K562 (cell line): ENCODE results near the gene TPI1. TPM values are rescaled to one million over a fixed set of nuclear protein-coding genes. Genes with fewer than 3 reads are reported as not detected.

Experiments used
- ATAC-seq: fragments of 200-7000 bp; cut with Tn5 transposase; 3 replicates; pipeline ENCODE4 v1.9.1; 2020; ENCODE audit warnings: moderate library complexity
- BruUV-seq: library from RNA; stranded (reverse); fragments of 400-500 nt; replicated peaks from 2 replicates; lab custom pipeline; 2021; lab: Mats Ljungman, UMichigan
- CTCF ChIA-PET: fragments of 300-600 bp; formaldehyde crosslinking; extraction: SDS; loops from one replicate; lab custom pipeline; 2021; ENCODE audit warnings: low intra/inter-chr PET ratio; lab: Yijun Ruan, JAX
- POLR2A ChIA-PET: fragments of 300-600, 350-650 bp; sonication (Branson Sonifier 250); formaldehyde crosslinking; extraction: SDS; loops from one replicate; lab custom pipeline; 2021; ENCODE audit warnings: antibody characterized with exemption, inconsistent platforms; lab: Yijun Ruan, JAX
- DNase-seq, 4 experiments: peaks; one replicate each; pipeline versions ENCODE4 v3.0.0 to v3.0.0-alpha.2; 2011 to 2018; ENCODE audit warnings: low spot score in 3 of 4, mixed read lengths in 3 of 4; ENCODE audit errors: extremely low read depth in 1 of 4
- FAIRE-seq: peaks from 2 replicates; lab custom pipeline; 2011; peaks lifted over from hg19 to GRCh38; lab: Jason Lieb, UNC
- H2AFZ ChIP-seq: 2 replicates; pipeline ENCODE4 v1.6.0; 2011; ENCODE audit warnings: low read depth, low read length, control low read depth, inconsistent platforms
- H3K27ac ChIP-seq: fragments of 200-600 bp; 3 replicates; pipeline ENCODE4 v1.8.0; 2011; ENCODE audit warnings: low read depth, mild to moderate bottlenecking, control low read depth, inconsistent platforms, low read length, moderate library complexity, mixed read lengths; ENCODE audit errors: extremely low read depth
- H3K27me3 ChIP-seq, 2 experiments: fragments of 300-600 bp in 1 of 2; 2 replicates in 1 of 2; 3 replicates in 1 of 2; pipeline versions ENCODE4 v1.6.0 to v1.8.0; 2011; ENCODE audit warnings: inconsistent platforms in 2 of 2, low read length in 2 of 2, mild to moderate bottlenecking in 1 of 2, mixed read lengths in 1 of 2, moderate library complexity in 1 of 2; ENCODE audit not compliant: control insufficient read depth in 2 of 2, insufficient read depth in 2 of 2
- H3K36me3 ChIP-seq: fragments of 300-600 bp; 3 replicates; pipeline ENCODE4 v1.8.0; 2011; ENCODE audit warnings: mild to moderate bottlenecking, low read length, inconsistent platforms; ENCODE audit not compliant: control insufficient read depth, insufficient read depth
- H3K4me1 ChIP-seq, 2 experiments: fragments of 200-600 bp in 1 of 2; replicated peaks in 1 of 2; 2 replicates in 1 of 2; 3 replicates in 1 of 2; pipeline versions ENCODE4 v1.5.1 to v1.8.0; 2011; ENCODE audit warnings: inconsistent platforms in 2 of 2, low read length in 2 of 2, mild to moderate bottlenecking in 1 of 2, mixed read lengths in 1 of 2, moderate library complexity in 1 of 2; ENCODE audit not compliant: control insufficient read depth in 2 of 2, insufficient read depth in 2 of 2
- H3K4me2 ChIP-seq: 2 replicates; pipeline ENCODE4 v1.6.1; 2011; ENCODE audit warnings: low read length, control low read depth, inconsistent platforms, mixed read lengths; ENCODE audit not compliant: insufficient read depth
- H3K4me3 ChIP-seq: fragments of 200-600 bp; sonication (generic), shearing (Covaris generic); 2 replicates; pipeline ENCODE4 v1.5.1; 2016; ENCODE audit warnings: control low read depth, inconsistent platforms
- H3K79me2 ChIP-seq: fragments of 200-600 bp; 3 replicates; pipeline ENCODE4 v1.8.0; 2011; ENCODE audit warnings: low read length, inconsistent platforms; ENCODE audit not compliant: control insufficient read depth, insufficient read depth
- H3K9ac ChIP-seq, 2 experiments: 2 replicates each; pipeline versions ENCODE4 v1.6.0 to v1.6.1; 2011; ENCODE audit warnings: low read depth in 2 of 2, low read length in 2 of 2, control low read depth in 1 of 2, inconsistent platforms in 1 of 2, mild to moderate bottlenecking in 1 of 2, mixed read lengths in 1 of 2; ENCODE audit not compliant: insufficient read depth in 1 of 2
- H3K9me1 ChIP-seq: one replicate; pipeline ENCODE4 v1.6.0; 2011; ENCODE audit warnings: inconsistent platforms, mild to moderate bottlenecking, low read length, moderate library complexity; ENCODE audit not compliant: control insufficient read depth, insufficient read depth
- H3K9me3 ChIP-seq: replicated peaks from 2 replicates; pipeline ENCODE4 v1.5.1; 2011; ENCODE audit warnings: low read depth, low read length, inconsistent platforms; ENCODE audit not compliant: control insufficient read depth, insufficient read depth
- H4K20me1 ChIP-seq: replicated peaks from 2 replicates; pipeline ENCODE4 v1.6.1; 2011; ENCODE audit warnings: low read length, inconsistent platforms, mixed read lengths; ENCODE audit not compliant: control insufficient read depth, insufficient read depth
- BCLAF1 ChIP-seq, 2 experiments: fragments of 450-650 bp in 1 of 2; IDR thresholded peaks; 2 replicates each; pipeline ENCODE4 v1.6.1; 2011 to 2017; ENCODE audit warnings: low read depth in 2 of 2, antibody characterized with exemption in 1 of 2, borderline replicate concordance in 1 of 2, low read length in 1 of 2, mild to moderate bottlenecking in 1 of 2, mixed read lengths in 1 of 2; ENCODE audit not compliant: control insufficient read depth in 1 of 2
- CEBPG ChIP-seq, 3 experiments: fragments of 200-800 bp in 1 of 3; sonication (Bioruptor generic) in 1 of 3; sonication (generic) in 1 of 3; formaldehyde crosslinking in 1 of 3; IDR thresholded peaks in 2 of 3; conservative IDR thresholded peaks in 1 of 3; 2 replicates each; pipeline versions ENCODE4 v1.6.1 to v1.8.0; 2016 to 2022; ENCODE audit warnings: missing compliant biosample characterization in 2 of 3, missing genetic modification characterization in 2 of 3, mild to moderate bottlenecking in 1 of 3, missing genetic modification reagents in 1 of 3
- MGA ChIP-seq: fragments of 450-650 bp; IDR thresholded peaks from 2 replicates; pipeline ENCODE4 v1.6.1; 2016; ENCODE audit warnings: mild to moderate bottlenecking, moderate library complexity
- POLR2G ChIP-seq: fragments of 200-400 bp; formaldehyde crosslinking; IDR thresholded peaks from 2 replicates; pipeline ENCODE4 v1.6.1; 2017; ENCODE audit warnings: low read depth, mild to moderate bottlenecking, antibody characterized with exemption, low read length, moderate library complexity
- WGBS: fragments of 100-300 bp; shearing (Covaris generic); methylation state at CpG from one replicate; pipeline ENCODE4 v1.1.6; 2016; ENCODE audit warnings: low coverage, mixed read lengths; ENCODE audit not compliant: insufficient coverage; ENCODE audit errors: missing lambda C conversion rate; 5-methylcytosine and 5-hydroxymethylcytosine counted together
- in situ Hi-C: fragments of 300-500 bp; cut with MboI; formaldehyde crosslinking; loops from 4 replicates; pipeline ENCODE4 v1.15.0; 2018; ENCODE audit warnings: inconsistent platforms, mixed read lengths
- intact Hi-C: fragments of 100-400 bp; cut with micrococcal nuclease; formaldehyde crosslinking; loops from 2 replicates; pipeline ENCODE4 v1.14.2; 2022
- polyA plus RNA-seq, 8 experiments: library from polyadenylated mRNA; depleted of rRNA in 4 of 8; stranded (reverse) in 5 of 8; unstranded in 3 of 8; fragments of >200 nt; fragmentation: Nextera tagmentation in 2 of 8; fragmentation: Illumina TruSeq in 1 of 8; extraction: Ambion mirVana in 2 of 8; extraction: Trizol in 1 of 8; gene quantifications; 2 replicates each; pipeline versions ENCODE4 v1.2.1 to v1.2.3, GENCODE V29; 2011 to 2014; ENCODE audit warnings: inconsistent platforms in 1 of 8, missing spikeins in 1 of 8
- total RNA-seq, 7 experiments: library from RNA; depleted of rRNA in 6 of 7; stranded (reverse); fragments of >200 nt in 6 of 7; fragmentation: Illumina TruSeq in 2 of 7; extraction: Trizol in 2 of 7; gene quantifications; 2 replicates each; pipeline versions ENCODE4 v1.2.1 to v1.2.3, GENCODE V29; 2011 to 2021; ENCODE audit warnings: low replicate concordance in 1 of 7

The TPI1 gene
- total and polyA plus RNA-seq, 9 of the 15 experiments (the other 6 are each of a cell fraction or from before 2014, with no cell fraction given): 662 to 4,971 (median 892) TPM

GRCh38 chr12:6824085-6824775 is 43.1 kb upstream of the TPI1 start:
- no peaks in the 10 kb centered on the region for H3K9me3 ChIP-seq
- no peaks in the 10 kb centered on the region for H3K36me3 ChIP-seq
- H3K9ac ChIP-seq: no peak overlapping the region; a peak in 1 of 4 replicates
- H3K4me3 ChIP-seq: no peak overlapping the region
- H3K4me2 ChIP-seq: no peak overlapping the region
- peaks cover 13% of the 10 kb centered on the region for H3K79me2 ChIP-seq
- BruUV-seq: no TSS peak
- ChIA-PET CTCF (no interaction called here), POLR2A (interaction anchor here (0.5 to 1.0 kb wide), 4 partner anchors 9 to 221 kb away, joined by 3 to 5 read pairs (median 3); no protein-coding TSS in a partner anchor)
- H3K9me1 ChIP-seq: no peaks in the 10 kb centered on the region
- no peak for ATAC-seq
- H3K27me3 ChIP-seq: peaks cover 0 to 4% of the 10 kb centered on the region in 2 experiments; a peak in 2 of 5 replicates
- WGBS: 39% methylated on average over 18 of the region's 37 CpGs
- H3K4me1 ChIP-seq: peaks cover 14 to 47% of the 10 kb centered on the region in 2 experiments; a peak in 4 of 5 replicates
- in situ Hi-C loops (no loop called here), intact Hi-C loops (loop anchor here (10.0 kb wide), 2 partner anchors 209 to 269 kb away; partner anchors contain the start of gene IFFO1)
- no peak for DNase-seq
- H4K20me1 ChIP-seq: no peaks in the 10 kb centered on the region
- H2AFZ ChIP-seq: no peak overlapping the region
- no peak overlapping the region for H3K27ac ChIP-seq
- no peak for FAIRE-seq
- TF ChIP-seq POLR2G: peak; percentile 28; the same call in 1 of the 2 replicates
- TF ChIP-seq MGA: no peak
- TF ChIP-seq BCLAF1 (IDR thresholded peaks at IDR 0.05; ENCODE audit: borderline replicate concordance in 1 of 2, control insufficient read depth in 1 of 2, low read depth in 2 of 2, low read length in 1 of 2): no peak
- no peak for TF ChIP-seq CEBPG (CRISPR knock-in tag; IDR thresholded peaks at IDR 0.05)
- TF ChIP-seq CEBPG (tag; conservative IDR thresholded peaks at IDR 0.05 in 1 of 2, IDR thresholded peaks at IDR 0.05 in 1 of 2): no peak
